Adrenal gland (tissue), 5 donors: ENCODE data around the gene CIBAR2.

ENCODE experiments used
- CTCF ChIP-seq, 6 experiments: fragments of 450-650 bp in 4 of 6; fragments of 200-600 bp in 2 of 6; sonication (generic) in 1 of 6; IDR thresholded peaks; 1 replicate in 5 of 6; 2 replicates in 1 of 6; pipeline versions ENCODE4 v1.5.1 to v1.8.0; 2016 to 2021; ENCODE audit warnings: antibody characterized with exemption in 6 of 6, mild to moderate bottlenecking in 2 of 6, moderate library complexity in 1 of 6
- POLR2A ChIP-seq, 2 donors: fragments of 450-650 bp; IDR thresholded peaks; one replicate each; pipeline ENCODE4 v1.6.1; 2017; ENCODE audit warnings: antibody characterized with exemption in 2 of 2, mild to moderate bottlenecking in 2 of 2, moderate library complexity in 1 of 2
- donor health status: DM: no; HTN: no; CAD: no.

GRCh38 chr16:85077576-85078125, 34.6 kb downstream of the CIBAR2 start:
- TF ChIP-seq POLR2A (IDR thresholded peaks at IDR 0.05) (no peak), CTCF (IDR thresholded peaks at IDR 0.05) (no peak)
